Measurements from ENCODE around the gene ATCAY.

ATCAY gene

GRCh38 chr19:3975637-3976087 is 95.2 kb downstream of the ATCAY start:
- no peak for DNase-seq

GRCh38 chr19:3976495-3977241 is 96.2 kb downstream of the ATCAY start:
- DNase-seq, result no peak

Data from retina (tissue), 1 donor.